Measurements from ENCODE around the gene BRD3. TPM values are rescaled to one million over a fixed set of nuclear protein-coding genes. Genes with fewer than 3 reads are reported as not detected.

The BRD3 gene
- total RNA-seq, 1 donor from 2014 or later: 128 TPM

DNA sequence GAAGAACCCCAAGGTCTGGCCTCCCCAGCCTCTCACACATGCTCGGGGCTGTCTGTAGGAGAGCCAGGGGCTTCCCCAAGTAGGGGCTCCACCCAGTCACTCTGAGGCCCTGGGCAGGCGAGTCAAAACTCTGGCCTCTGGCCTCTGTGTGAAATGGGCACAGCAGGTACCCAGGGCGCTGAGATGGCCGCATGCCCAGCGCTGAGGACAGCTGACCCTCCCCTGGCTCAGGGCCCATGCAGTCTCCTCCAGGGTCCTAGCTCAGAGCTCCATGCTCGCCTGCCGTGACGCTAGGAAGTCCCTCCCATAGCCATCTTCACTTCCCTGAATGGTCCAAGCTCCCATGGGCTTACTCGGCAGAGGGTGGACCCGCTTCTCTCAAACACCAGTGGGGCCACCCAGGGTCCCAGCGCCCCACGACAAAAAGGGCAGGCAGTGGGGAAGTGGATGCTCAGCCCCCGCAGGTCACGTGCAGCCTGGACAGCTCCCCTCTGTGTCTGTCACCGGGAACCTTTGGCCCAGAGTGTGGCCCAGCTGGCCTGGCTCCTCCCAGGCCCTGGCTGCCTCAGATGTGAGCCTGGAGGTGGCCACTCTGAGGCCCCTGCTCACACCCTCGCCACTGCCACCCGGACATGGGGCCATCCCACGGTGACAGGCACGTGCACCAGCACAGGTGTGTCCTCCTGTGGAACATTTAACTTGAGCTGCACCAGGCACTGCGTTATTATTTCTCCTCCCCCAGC, 63.5 kb downstream of the BRD3 start:
- no peak for DNase-seq
- TF ChIP-seq CTCF (IDR thresholded peaks at IDR 0.05; ENCODE audit: partially characterized antibody, unreplicated experiment): no peak
- no peaks in the 10 kb centered on the region for H3K36me3 Mint-ChIP-seq (ENCODE audit: unreplicated experiment)
- no peaks in the 10 kb centered on the region for H3K4me1 Mint-ChIP-seq (ENCODE audit: low read depth, unreplicated experiment)
- peaks cover 2% of the 10 kb centered on the region for H3K9me3 Mint-ChIP-seq (ENCODE audit: unreplicated experiment)
- H3K4me3 Mint-ChIP-seq (ENCODE audit: unreplicated experiment): no peak overlapping the region
- H3K27ac Mint-ChIP-seq (ENCODE audit: unreplicated experiment): no peak overlapping the region
- H3K27me3 Mint-ChIP-seq (ENCODE audit: unreplicated experiment): peaks cover 8% of the 10 kb centered on the region

DNA sequence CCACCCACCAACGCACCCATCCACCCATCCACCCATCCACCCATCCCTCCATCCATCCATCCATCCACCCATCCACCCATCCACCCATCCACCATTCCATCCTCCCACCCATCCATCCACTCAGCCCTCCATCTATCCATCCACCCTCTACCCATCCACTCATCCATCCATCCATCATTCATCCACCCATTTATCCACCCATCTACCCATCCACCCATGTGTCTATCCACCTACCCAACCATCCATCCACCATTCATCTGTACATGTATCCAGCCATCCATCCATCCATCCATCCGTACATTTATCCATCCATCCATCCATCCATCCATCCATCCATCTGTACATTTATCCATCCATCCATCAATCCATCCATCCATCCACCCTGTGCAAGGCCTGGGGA, 64.6 kb downstream of the BRD3 start:
- Mint-ChIP-seq H3K27me3 (ENCODE audit: unreplicated experiment) (peaks cover 8% of the 10 kb centered on the region), H3K4me3 (ENCODE audit: unreplicated experiment) (no peak overlapping the region), H3K4me1 (ENCODE audit: low read depth, unreplicated experiment) (no peaks in the 10 kb centered on the region), H3K9me3 (ENCODE audit: unreplicated experiment) (peaks cover 2% of the 10 kb centered on the region), H3K27ac (ENCODE audit: unreplicated experiment) (peak overlapping the region; percentile 14), H3K36me3 (ENCODE audit: unreplicated experiment) (no peaks in the 10 kb centered on the region)
- no peak for TF ChIP-seq CTCF (IDR thresholded peaks at IDR 0.05; ENCODE audit: partially characterized antibody, unreplicated experiment)
- DNase-seq: no peak

DNA sequence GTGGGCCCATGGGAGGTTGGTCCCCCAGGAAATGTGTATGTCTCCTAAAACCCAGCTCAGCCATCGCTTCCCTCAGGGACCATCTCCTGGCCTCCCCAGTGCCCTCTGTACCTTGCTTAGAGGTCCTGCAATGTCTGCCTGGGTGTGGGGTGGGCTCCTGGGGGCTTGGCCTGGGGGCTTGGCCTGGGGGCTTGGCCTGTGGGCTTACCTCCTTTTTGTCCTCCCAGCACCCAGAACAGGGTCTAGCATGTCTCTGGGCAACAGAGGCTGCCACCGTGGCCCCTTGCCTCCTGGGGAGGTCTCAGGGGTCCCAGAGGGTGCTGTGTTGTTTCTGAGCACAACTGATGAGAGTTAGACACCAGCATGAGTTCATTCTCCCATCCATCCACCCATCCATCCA, 65.0 kb downstream of the BRD3 start:
- H3K36me3 Mint-ChIP-seq (ENCODE audit: unreplicated experiment): no peaks in the 10 kb centered on the region
- no peak for TF ChIP-seq CTCF (IDR thresholded peaks at IDR 0.05; ENCODE audit: partially characterized antibody, unreplicated experiment)
- DNase-seq: no peak
- no peak overlapping the region for H3K4me3 Mint-ChIP-seq (ENCODE audit: unreplicated experiment)
- no peak overlapping the region for H3K27ac Mint-ChIP-seq (ENCODE audit: unreplicated experiment)
- no peaks in the 10 kb centered on the region for H3K4me1 Mint-ChIP-seq (ENCODE audit: low read depth, unreplicated experiment)
- H3K9me3 Mint-ChIP-seq (ENCODE audit: unreplicated experiment): peaks cover 2% of the 10 kb centered on the region
- H3K27me3 Mint-ChIP-seq (ENCODE audit: unreplicated experiment): peaks cover 8% of the 10 kb centered on the region

GRCh38 chr9:133999851-134000265, 68.0 kb downstream of the BRD3 start:
- no peaks in the 10 kb centered on the region for H3K36me3 Mint-ChIP-seq (ENCODE audit: unreplicated experiment)
- H3K27ac Mint-ChIP-seq (ENCODE audit: unreplicated experiment): no peak overlapping the region
- TF ChIP-seq CTCF (IDR thresholded peaks at IDR 0.05; ENCODE audit: partially characterized antibody, unreplicated experiment): no peak
- H3K4me1 Mint-ChIP-seq (ENCODE audit: low read depth, unreplicated experiment): peaks cover 3% of the 10 kb centered on the region
- H3K9me3 Mint-ChIP-seq (ENCODE audit: unreplicated experiment): peaks cover 2% of the 10 kb centered on the region
- H3K27me3 Mint-ChIP-seq (ENCODE audit: unreplicated experiment): peaks cover 3% of the 10 kb centered on the region
- no peak overlapping the region for H3K4me3 Mint-ChIP-seq (ENCODE audit: unreplicated experiment)
- DNase-seq: no peak

DNA sequence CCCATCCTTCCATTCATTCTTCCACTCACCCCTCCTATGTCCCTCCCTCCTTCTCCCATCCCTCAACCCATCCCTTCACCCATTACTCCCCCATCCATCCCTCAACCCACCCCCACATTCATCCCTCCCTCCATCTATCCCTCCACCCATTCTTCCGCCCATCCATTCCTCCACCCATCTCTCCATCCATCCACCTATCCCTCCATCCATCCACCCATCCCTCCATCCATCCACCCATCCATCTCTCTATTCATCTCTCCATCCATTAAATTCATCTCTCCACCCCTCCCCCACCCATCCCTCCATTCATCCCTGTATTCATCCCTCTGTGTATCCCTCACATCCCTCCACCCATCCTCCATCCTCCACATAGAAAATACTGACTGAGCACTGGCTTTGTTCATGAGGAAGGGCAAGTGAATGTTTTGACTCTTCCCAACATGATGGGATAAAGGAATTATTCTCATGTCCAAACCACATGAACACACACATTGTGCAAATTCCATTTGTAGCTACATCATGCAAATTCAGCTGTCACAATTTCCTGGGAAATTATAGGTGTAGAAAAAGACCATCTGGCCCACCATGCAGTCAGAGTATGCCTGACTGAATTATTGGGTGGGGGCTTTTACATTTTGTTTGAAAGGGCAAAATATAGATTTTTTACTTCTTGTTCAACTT, 68.8 kb downstream of the BRD3 start:
- DNase-seq: no peak
- Mint-ChIP-seq H3K4me3 (ENCODE audit: unreplicated experiment) (no peak overlapping the region), H3K36me3 (ENCODE audit: unreplicated experiment) (no peaks in the 10 kb centered on the region), H3K27me3 (ENCODE audit: unreplicated experiment) (peaks cover 3% of the 10 kb centered on the region), H3K4me1 (ENCODE audit: low read depth, unreplicated experiment) (peaks cover 5% of the 10 kb centered on the region), H3K27ac (ENCODE audit: unreplicated experiment) (no peak overlapping the region), H3K9me3 (ENCODE audit: unreplicated experiment) (peaks cover 2% of the 10 kb centered on the region)
- TF ChIP-seq CTCF (IDR thresholded peaks at IDR 0.05; ENCODE audit: partially characterized antibody, unreplicated experiment): no peak

Data from glutamatergic neuron (in vitro differentiated cells).